B cell (primary cell): ENCODE measurements around the gene ASCL5. TPM values are rescaled to one million over a fixed set of nuclear protein-coding genes. Genes with fewer than 3 reads are reported as not detected.

Experiments used
- ATAC-seq: fragments of 200-7000 bp; cut with Tn5 transposase; one replicate; pipeline ENCODE4 v1.10.0; 2021; ENCODE audit warnings: low read depth, mild to moderate bottlenecking, moderate number of reproducible peaks, moderate library complexity
- CTCF ChIA-PET: fragments of 350-600 bp; sonication (Branson Sonifier 250); formaldehyde crosslinking; loops from one replicate; lab custom pipeline; 2021; ENCODE audit warnings: antibody characterized with exemption, inconsistent platforms; lab: Charles Lee
- POLR2A ChIA-PET: fragments of 350-600 bp; sonication (Branson Sonifier 250); formaldehyde crosslinking; loops from one replicate; lab custom pipeline; 2021; ENCODE audit warnings: antibody characterized with exemption; lab: Charles Lee
- DNase-seq: peaks from one replicate; pipeline ENCODE4 v3.0.0; 2013
- H2AFZ ChIP-seq: 2 replicates; pipeline ENCODE4 v1.6.1; 2012; ENCODE audit warnings: mild to moderate bottlenecking, low read depth, low read length; ENCODE audit not compliant: insufficient read depth, poor library complexity, severe bottlenecking
- H3K27ac ChIP-seq, 2 donors: 1 replicate in 1 of 2; 2 replicates in 1 of 2; pipeline ENCODE4 v1.5.1; 2012 to 2013; ENCODE audit warnings: low read length in 2 of 2, mild to moderate bottlenecking in 2 of 2, moderate library complexity in 1 of 2
- H3K27me3 ChIP-seq, 4 experiments: fragments of 200-600 bp in 1 of 4; sonication (generic) in 1 of 4; replicated peaks in 1 of 4; 1 replicate in 2 of 4; 2 replicates in 2 of 4; pipeline versions ENCODE4 v1.6.1 to v1.7.0; 2013 to 2016; ENCODE audit warnings: low read length in 3 of 4, mild to moderate bottlenecking in 2 of 4, mixed read lengths in 1 of 4, moderate library complexity in 1 of 4; ENCODE audit not compliant: insufficient read depth in 4 of 4, control insufficient read depth in 3 of 4; ENCODE audit errors: control extremely low read depth in 1 of 4
- H3K36me3 ChIP-seq, 2 experiments: replicated peaks in 1 of 2; 1 replicate in 1 of 2; 2 replicates in 1 of 2; pipeline versions ENCODE4 v1.6.1 to v1.7.1; 2013; ENCODE audit warnings: low read length in 1 of 2; ENCODE audit not compliant: insufficient read depth in 2 of 2, control insufficient read depth in 1 of 2; ENCODE audit errors: control extremely low read depth in 1 of 2, extremely low read depth in 1 of 2
- H3K4me1 ChIP-seq, 2 donors: fragments of 200-600 bp in 1 of 2; sonication (generic) in 1 of 2; 1 replicate in 1 of 2; 2 replicates in 1 of 2; pipeline versions ENCODE4 v1.5.1 to v1.6.1; 2013 to 2017; ENCODE audit warnings: low read length in 2 of 2; ENCODE audit not compliant: control insufficient read depth in 2 of 2, insufficient read depth in 2 of 2
- H3K4me2 ChIP-seq: replicated peaks from 2 replicates; pipeline ENCODE3; 2012; ENCODE audit warnings: mild to moderate bottlenecking, low read depth, low read length; ENCODE audit not compliant: poor library complexity, severe bottlenecking
- H3K4me3 ChIP-seq, 5 experiments: fragments of 200-600 bp in 1 of 5; sonication (generic) in 1 of 5; 1 replicate in 3 of 5; 2 replicates in 2 of 5; pipeline versions ENCODE4 v1.5.1 to v1.7.0; 2011 to 2016; ENCODE audit warnings: low read length in 4 of 5, mild to moderate bottlenecking in 4 of 5, low read depth in 2 of 5, control low read depth in 1 of 5, moderate library complexity in 1 of 5; ENCODE audit not compliant: insufficient read depth in 1 of 5; ENCODE audit errors: control extremely low read depth in 1 of 5, extremely low read depth in 1 of 5
- H3K79me2 ChIP-seq: fragments of 200-600 bp; sonication (generic); one replicate; pipeline ENCODE4 v1.6.0; 2016; ENCODE audit warnings: low read length; ENCODE audit not compliant: control insufficient read depth, insufficient read depth
- H3K9ac ChIP-seq: fragments of 200-600 bp; sonication (generic); 2 replicates; pipeline ENCODE4 v1.6.1; 2017; ENCODE audit warnings: mild to moderate bottlenecking, low read length, moderate library complexity
- H3K9me3 ChIP-seq, 3 donors: one replicate each; pipeline versions ENCODE4 v1.6.1 to v1.7.1; 2013; ENCODE audit warnings: low read length in 2 of 3; ENCODE audit not compliant: control insufficient read depth in 2 of 3, insufficient read depth in 1 of 3; ENCODE audit errors: control extremely low read depth in 1 of 3
- H4K20me1 ChIP-seq: 2 replicates; pipeline ENCODE4 v1.6.0; 2012; ENCODE audit warnings: mild to moderate bottlenecking, low read length; ENCODE audit not compliant: insufficient read depth, control insufficient read depth, poor library complexity, severe bottlenecking
- H3K27ac Mint-ChIP-seq: one replicate; pipeline ENCODE4 v1.8.0; 2021; ENCODE audit warnings: mixed read lengths
- H3K27me3 Mint-ChIP-seq: one replicate; pipeline ENCODE4 v1.8.0; 2021; ENCODE audit warnings: mixed read lengths
- H3K4me1 Mint-ChIP-seq: one replicate; pipeline ENCODE4 v1.8.0; 2021; ENCODE audit warnings: mixed read lengths
- H3K4me3 Mint-ChIP-seq: one replicate; pipeline ENCODE4 v1.8.0; 2021; ENCODE audit warnings: mixed read lengths
- H3K9me3 Mint-ChIP-seq: one replicate; pipeline ENCODE4 v1.8.0; 2022; ENCODE audit warnings: mixed read lengths; ENCODE audit not compliant: insufficient read depth
- CTCF ChIP-seq: fragments of 200-600 bp; IDR thresholded peaks from one replicate; pipeline ENCODE4 v1.8.0; 2022; ENCODE audit warnings: antibody characterized with exemption, mild to moderate bottlenecking
- EZH2 ChIP-seq: IDR thresholded peaks from 2 replicates; pipeline ENCODE4 v1.6.1; 2012; ENCODE audit warnings: borderline replicate concordance, low read depth, mild to moderate bottlenecking, moderate library complexity, low read length; ENCODE audit not compliant: insufficient read depth, poor library complexity, severe bottlenecking
- WGBS: methylation state at CpG from one replicate; pipeline ENCODE4 v1.1.5; 2013; ENCODE audit warnings: missing lambda C conversion rate; ENCODE audit not compliant: insufficient coverage; 5-methylcytosine and 5-hydroxymethylcytosine counted together
- intact Hi-C: fragments of 100-400 bp; cut with micrococcal nuclease; formaldehyde crosslinking; loops from one replicate; pipeline ENCODE4 v1.10.0; 2022
- polyA plus RNA-seq: library from polyadenylated mRNA; depleted of rRNA; stranded (reverse); fragments of >200 nt; gene quantifications from 2 replicates; pipeline ENCODE4 v1.2.3, GENCODE V29; 2012
- total RNA-seq, 2 donors: library from RNA; stranded (reverse); fragments of 120-200 nt in 1 of 2; gene quantifications; 1 replicate in 1 of 2; 2 replicates in 1 of 2; pipeline versions ENCODE4 v1.2.3 to v1.2.4, GENCODE V29; 2013 to 2022

Gene ASCL5
- total and polyA plus RNA-seq, 2 donors (not counting 1 experiment from before 2014, with no cell fraction given) = not detected

DNA sequence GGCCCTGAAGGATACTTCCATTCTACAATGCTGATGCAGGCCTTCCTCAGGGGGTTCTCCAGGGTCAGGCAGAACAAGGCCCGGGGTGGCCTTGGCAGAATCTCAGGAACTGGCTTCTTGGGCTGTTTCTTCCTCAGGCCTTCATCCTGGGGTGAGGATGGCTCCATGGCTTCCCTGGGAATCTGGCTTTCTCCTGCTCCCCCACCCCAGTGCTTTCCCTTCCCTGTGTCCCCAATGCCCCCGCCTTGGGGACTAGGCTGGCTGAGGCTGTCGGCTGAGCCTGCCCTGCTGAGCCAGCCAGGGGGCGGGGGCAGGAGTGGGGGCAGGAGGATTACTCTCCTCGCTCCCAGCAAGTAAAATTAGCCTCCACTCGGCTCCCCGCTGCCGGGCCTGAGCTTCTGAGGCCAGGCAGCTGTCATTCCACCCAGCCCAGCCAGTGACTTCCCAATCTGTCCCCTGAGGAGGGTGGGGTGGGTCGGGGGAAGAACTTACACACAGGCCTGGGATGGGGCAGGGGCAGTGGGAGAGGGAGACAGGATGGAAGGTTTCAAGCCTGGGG, 14.7 kb downstream of the ASCL5 start, which contains the start of gene CACNA1S:
CACNA1S (minus strand) TSS at position 254 of the 559 bp plus-strand sequence; CDS start at position 167, 87 bp downstream.
- Histone ChIP-seq H3K27me3 (peaks cover 0 to 30% (median 14%) of the 10 kb centered on the region in 4 experiments), H3K27ac (no peak within 1 kb of the TSS), H3K36me3 (no peaks in the 10 kb centered on the region), H3K4me2 (no peak within 1 kb of the TSS), H3K9me3 (peaks cover 0 to 5% (median 0%) of the 10 kb centered on the region in 3 donors), H3K4me3 (no peak within 1 kb of the TSS), H4K20me1 (no peaks in the 10 kb centered on the region), H2AFZ (no peak within 1 kb of the TSS), H3K4me1 (peaks cover 4 to 13% of the 10 kb centered on the region in 2 donors), H3K9ac (no peak within 1 kb of the TSS), H3K79me2 (no peaks in the 10 kb centered on the region)
- ATAC-seq (no peak), DNase-seq (no peak)
- H3K4me1 Mint-ChIP-seq = peaks cover 4% of the 10 kb centered on the region
- intact Hi-C loops = no loop called here
- H3K9me3 Mint-ChIP-seq = no peaks in the 10 kb centered on the region
- peaks cover 30% of the 10 kb centered on the region for H3K27me3 Mint-ChIP-seq
- no peak within 1 kb of the TSS for H3K27ac Mint-ChIP-seq
- ChIA-PET CTCF (interaction anchor here (3.3 kb wide), 1 partner anchor 133 kb away, joined by 21 read pairs; no protein-coding TSS in a partner anchor), POLR2A (no interaction called here)
- 100% methylated on average over 1 of the region's 9 CpGs for WGBS
- H3K4me3 Mint-ChIP-seq = no peak within 1 kb of the TSS
- no peak for TF ChIP-seq CTCF
- no peak for TF ChIP-seq EZH2

DNA sequence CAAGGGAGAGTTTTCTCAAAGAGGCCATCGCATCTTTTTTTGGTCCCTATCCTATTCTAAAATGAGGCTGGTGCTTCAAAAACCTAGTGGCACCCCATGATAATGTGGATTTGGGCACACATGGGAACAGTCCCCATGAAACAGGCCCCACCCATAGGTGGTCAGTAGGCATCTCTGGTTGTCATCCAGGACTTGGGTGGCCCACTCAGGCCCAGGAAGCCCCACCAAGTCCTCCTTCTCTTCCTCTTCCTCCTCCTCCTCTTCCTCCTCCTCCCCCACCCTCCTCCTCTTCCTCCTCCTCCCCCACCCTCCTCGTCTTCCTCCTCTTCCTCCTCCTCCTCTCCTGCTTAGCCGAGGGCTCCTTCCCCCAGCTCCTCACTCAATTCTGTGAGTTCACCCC, 15.3 kb downstream of the ASCL5 start:
- peaks cover 0 to 5% (median 0%) of the 10 kb centered on the region in 3 donors for H3K9me3 ChIP-seq
- peaks cover 4 to 13% of the 10 kb centered on the region in 2 donors for H3K4me1 ChIP-seq
- no peak overlapping the region for H3K27ac ChIP-seq
- TF ChIP-seq CTCF = no peak
- TF ChIP-seq EZH2 = no peak
- WGBS = 83% methylated on average over 1 of the region's 3 CpGs
- no peak overlapping the region for H3K4me3 ChIP-seq
- H3K27me3 ChIP-seq = peaks cover 0 to 30% (median 14%) of the 10 kb centered on the region in 4 experiments
- intact Hi-C loops = no loop called here
- no peak overlapping the region for H3K4me2 ChIP-seq
- Mint-ChIP-seq H3K4me3 (no peak overlapping the region), H3K27ac (no peak overlapping the region), H3K4me1 (peaks cover 4% of the 10 kb centered on the region), H3K9me3 (no peaks in the 10 kb centered on the region), H3K27me3 (peaks cover 29% of the 10 kb centered on the region)
- DNase-seq (no peak), ATAC-seq (no peak)
- H2AFZ ChIP-seq = no peak overlapping the region
- H3K36me3 ChIP-seq = no peaks in the 10 kb centered on the region
- H3K9ac ChIP-seq = no peak overlapping the region
- ChIA-PET POLR2A (no interaction called here), CTCF (no interaction called here)
- H3K79me2 ChIP-seq = no peaks in the 10 kb centered on the region
- no peaks in the 10 kb centered on the region for H4K20me1 ChIP-seq
